ENCODE results near the gene MACROH2A1.

Gene MACROH2A1

DNA sequence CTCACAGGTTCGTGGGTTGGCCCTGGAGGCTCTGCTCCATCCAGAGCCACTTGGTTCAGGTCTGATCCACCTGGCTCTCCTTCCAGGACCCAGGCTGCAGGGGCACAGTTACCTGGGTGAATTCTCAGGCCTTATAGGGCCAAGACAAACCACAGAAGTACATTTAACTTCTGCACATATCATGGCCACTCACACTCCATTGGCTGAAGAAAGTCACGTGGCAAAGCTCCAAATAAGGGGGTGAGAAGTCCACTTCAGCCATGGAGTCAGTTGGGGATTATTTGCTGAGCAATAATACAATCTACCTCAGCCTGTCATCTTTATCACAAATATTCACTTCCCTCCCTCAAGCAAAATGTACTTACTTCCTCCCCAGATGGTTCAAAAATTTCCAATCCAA, 83.6 kb downstream of the MACROH2A1 start:
- no peak for DNase-seq (ENCODE audit: low spot score)

GRCh38 chr5:135313946-135314345, 85.1 kb downstream of the MACROH2A1 start:
- no peak for DNase-seq (ENCODE audit: low spot score)

GRCh38 chr5:135313405-135313804, 85.6 kb downstream of the MACROH2A1 start:
- no peak for DNase-seq (ENCODE audit: low spot score)

DNA sequence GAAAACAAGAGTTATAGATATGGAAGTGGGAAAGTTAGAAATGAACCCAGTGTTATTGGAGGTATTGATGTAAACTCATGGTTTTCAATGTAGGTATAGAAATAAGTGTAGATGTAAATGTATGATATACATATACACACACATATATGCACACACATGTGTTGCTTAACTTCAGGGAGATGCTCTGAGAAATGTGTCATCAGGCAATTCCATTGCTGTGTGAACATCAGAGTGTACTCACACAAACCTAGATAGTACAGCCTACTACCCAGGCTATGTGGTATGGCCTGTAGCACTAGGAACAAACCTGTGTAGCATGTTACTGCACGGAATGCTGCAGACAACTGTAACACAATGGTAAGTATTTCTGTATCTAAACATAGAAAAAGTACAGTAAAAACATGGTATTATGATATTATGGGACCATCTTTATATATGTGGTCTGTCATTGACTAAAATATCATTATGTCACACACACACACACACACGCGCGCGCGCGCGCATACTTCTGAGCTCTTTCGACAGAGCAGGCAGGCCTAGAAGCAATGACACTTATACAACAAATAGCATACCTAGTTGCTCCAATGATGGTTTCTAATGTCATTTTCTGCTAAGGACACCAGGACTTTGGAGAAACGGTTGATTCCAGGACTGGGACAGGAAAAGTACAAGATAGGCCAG, 86.6 kb downstream of the MACROH2A1 start:
- no peak for DNase-seq (ENCODE audit: low spot score)

DNA sequence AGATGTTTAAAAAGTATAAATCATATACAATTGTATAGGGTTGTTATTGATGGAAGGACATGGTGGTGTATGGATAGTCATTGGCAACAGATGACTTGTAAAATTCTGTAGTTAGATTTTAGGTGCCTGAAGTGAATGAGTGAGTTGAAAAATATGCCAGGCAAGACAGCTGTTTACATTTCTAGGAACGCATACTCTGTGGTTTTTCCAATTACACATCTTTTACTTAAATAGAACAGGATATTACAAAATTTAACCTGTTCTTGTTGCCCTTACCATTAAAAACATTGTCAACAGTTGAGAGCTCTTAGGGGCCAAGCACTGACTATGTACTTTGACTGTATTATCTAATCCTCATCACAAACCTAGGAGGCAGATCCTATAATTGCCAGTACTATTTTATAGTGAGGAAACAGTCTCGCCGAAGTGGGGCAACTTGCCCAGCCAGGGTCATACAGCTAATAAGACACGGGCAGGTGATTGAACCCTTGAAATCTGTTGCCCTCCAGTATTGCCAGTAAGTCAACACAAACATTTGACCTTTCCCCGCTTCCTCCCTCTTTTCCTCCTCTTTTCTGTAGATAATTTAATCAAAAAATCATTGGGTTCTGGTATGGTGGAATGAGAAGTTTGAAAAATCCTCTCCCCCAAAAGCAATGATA, 88.6 kb downstream of the MACROH2A1 start:
- no peak for DNase-seq (ENCODE audit: low spot score)

DNA sequence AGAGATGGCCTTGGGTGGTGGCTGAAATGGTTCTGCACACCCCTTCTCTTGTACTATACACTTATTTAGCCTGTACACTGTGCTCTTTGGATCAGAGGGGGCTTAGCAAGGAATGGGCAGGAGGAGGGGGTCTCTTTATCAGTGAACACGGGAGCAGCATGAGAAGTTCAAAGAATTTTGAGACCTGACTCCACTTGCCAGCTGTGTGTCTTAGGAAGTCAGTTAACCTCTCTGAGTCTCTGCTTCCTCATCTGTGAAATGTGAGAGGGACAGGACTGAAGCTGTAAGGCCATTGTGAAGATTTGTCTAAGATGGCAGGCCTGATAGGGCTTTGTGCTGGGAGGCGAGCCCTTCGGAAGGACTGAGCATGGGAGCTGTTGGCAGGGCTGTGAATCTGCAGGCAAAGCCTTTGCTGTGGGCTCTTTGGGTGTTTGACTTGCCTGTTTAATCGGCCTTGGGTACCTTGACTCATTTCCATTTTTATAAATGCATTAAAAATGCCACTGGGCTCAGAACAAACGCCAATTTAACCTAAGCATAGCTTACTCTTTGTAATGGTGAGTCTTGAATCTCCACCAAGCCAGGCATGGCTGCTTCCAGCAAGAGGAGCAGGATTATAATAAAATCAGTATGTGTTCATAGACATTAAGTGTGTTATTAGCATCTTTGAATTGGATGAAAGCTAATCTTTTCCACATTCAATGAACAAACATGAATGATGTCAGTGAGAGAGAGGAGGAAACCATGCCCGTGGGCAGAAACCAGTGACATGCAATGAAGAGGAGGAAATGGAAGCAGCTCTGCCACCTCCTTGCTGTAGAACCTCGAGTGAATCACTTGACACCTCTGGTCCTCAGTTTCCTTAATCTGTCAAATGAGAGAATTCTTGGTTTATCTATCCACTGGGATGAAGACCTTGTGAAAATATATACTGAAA, 89.4 kb downstream of the MACROH2A1 start:
- DNase-seq (ENCODE audit: low spot score), result no peak

GRCh38 chr5:135308752-135309151, 90.3 kb downstream of the MACROH2A1 start:
- no peak for DNase-seq (ENCODE audit: low spot score)

- DNase-seq (ENCODE audit: low spot score), result no peak
Observed at GRCh38 chr5:135308245-135308644, 90.8 kb downstream of the MACROH2A1 start.

- DNase-seq (ENCODE audit: low spot score), result peak; percentile 81
Observed at GRCh38 chr5:135307143-135307903, 91.7 kb downstream of the MACROH2A1 start.

DNA sequence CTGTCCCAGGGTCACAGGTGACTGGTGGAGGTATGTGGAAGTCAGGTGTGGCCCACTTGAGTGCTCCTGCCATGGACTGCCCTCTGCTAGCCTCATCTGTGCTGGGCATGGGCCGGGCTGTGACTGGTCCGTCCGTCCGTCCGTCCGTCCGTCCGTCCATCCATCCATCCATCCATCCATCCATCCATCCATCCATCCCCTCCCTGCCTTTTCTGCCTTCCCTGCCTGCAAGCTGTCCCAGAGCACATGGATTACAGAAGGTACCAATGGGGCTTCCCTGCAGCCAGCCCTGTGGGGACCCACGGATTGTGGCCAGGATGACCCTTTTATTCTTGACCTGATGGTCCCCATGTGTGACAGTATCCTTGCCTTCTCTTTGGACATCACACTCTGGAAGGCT, 92.5 kb downstream of the MACROH2A1 start:
- DNase-seq (ENCODE audit: low spot score), result no peak

DNA sequence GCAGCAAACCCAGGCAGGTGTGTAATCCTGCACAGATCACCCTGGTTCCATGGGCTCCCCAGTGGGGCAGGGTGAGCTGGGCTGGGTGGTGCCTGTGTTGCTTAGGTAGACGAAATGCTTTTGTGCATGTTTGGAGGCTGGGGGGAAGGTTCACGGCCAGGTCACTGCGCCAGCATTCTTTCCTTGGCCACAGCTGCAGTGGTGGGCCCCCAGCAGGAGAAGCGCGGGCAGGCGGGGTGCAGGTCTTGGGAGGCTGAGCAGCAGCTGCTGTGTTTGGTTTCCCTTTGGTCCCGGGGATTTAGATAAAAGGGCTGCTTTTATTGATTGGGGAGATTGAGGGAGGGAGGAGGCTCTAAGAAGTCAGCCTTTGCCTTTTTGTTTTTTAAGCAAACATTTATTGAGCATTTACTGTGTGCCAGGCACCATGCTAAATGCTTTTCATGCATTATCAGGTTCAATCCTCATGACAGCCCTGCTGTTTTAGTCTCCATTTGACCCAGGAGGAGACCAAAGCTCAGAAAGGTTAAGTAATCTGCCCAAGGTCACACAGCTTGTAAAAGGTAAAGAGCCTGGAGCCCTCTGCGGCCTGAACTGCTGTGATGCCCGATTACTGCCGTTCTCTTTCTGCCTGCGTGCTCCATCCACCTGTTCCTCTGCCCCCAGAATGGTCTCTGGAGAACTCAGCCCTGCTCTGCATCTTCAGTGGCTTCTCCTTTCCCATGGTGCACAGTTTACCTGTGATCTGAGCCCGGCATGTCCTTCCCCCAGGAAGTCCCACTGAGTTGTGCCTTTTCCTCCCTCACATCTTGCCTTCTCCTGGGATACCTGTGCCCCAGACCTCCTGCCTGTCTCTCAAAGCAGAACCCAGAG, 94.4 kb downstream of the MACROH2A1 start:
- no peak for DNase-seq (ENCODE audit: low spot score)

GRCh38 chr5:135303582-135304173, 95.4 kb downstream of the MACROH2A1 start:
- no peak for DNase-seq (ENCODE audit: low spot score)

- no peak for DNase-seq (ENCODE audit: low spot score)
Observed at GRCh38 chr5:135296900-135297816, 101.9 kb downstream of the MACROH2A1 start.

DNA sequence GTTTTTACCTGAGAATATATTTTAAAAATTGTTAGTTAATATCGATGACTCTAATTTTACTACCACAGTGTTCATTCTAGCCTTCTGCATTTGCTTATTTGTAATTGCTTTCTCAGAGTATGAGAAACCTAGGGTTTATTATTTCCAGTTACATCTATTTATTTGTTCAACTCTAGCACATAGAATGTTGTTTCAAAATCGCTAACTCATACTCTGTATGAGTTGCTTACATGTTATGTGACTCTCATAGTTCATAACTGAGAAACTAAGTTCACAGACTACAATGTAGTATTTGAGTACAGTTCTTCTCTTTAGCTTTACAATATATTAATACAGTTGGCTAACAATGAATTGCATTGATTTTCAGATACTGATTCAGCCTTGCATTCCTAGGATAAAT, 103.2 kb downstream of the MACROH2A1 start:
- no peak for DNase-seq (ENCODE audit: low spot score)

DNA sequence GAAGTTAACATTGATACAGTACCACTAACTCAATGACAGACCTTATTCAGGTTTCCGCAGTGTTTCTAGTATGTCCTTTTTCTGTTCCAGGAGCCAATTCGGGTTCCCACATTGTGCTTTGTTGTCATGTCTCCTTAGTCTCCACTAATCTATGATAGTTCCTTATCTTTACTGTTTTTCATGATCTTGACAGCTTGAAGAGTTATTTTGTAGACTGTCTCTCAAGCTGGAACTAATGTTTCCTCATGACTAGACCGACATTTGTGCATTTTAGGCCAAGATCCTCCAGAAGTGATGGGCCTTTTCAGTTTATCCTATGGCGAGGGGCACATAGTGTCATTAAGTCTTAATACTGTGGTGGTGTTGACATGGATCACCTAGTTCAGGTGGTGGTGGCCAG, 104.2 kb downstream of the MACROH2A1 start:
- DNase-seq (ENCODE audit: low spot score), result no peak

DNA sequence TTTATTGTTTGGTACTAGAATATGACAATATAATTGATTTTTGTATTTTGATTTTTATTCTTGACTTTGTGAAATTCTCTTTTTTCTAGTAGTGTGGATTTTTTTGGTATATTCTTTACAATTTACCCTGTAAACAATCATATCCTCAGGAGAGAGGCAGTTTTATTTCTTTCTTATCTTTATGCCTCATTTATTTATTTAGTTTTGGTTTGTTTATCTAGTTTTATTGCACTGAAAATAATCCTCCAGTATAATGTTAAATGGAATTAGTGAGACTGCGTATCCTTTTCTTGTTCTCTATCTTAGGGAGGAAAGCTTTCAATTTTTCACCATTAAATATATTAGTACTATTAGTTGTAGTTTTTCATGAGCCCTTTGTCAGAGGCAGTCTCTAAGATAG, 109.4 kb downstream of the MACROH2A1 start:
- DNase-seq (ENCODE audit: low spot score), result no peak

GRCh38 chr5:135287551-135287950, 111.5 kb downstream of the MACROH2A1 start:
- DNase-seq (ENCODE audit: low spot score), result no peak
